Measurements from ENCODE around the gene PTK6. TPM values are rescaled to one million over a fixed set of nuclear protein-coding genes. Genes with fewer than 3 reads are reported as not detected.

The PTK6 gene
- total and polyA plus RNA-seq, 2 donors (not counting 1 experiment from before 2014, with no cell fraction given): 0.86 to 2.3 TPM

DNA sequence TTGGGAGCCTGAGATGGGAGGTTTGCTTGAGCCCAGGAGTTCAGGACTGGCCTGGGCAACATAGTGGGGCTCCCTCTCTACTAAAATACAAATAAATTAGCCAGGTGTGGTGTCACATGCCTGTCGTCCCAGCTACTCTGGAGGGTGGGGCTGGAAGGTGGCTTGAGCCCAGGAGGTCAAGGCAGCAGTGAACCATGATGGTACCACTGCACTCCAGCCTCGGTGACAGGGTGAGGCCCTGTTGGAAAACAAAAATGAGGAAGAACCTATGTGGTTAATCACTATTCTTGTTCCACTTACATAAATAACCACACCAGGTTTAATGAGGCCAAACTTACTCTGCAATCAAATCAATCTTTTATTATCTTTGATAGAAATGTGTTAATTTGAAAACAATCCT lies 11.2 kb downstream of the PTK6 start:
- no peak overlapping the region for H3K4me3 Mint-ChIP-seq
- peaks cover 14% of the 10 kb centered on the region for H3K79me2 ChIP-seq (ENCODE audit: control insufficient read depth, insufficient read depth, low read length)
- no peaks in the 10 kb centered on the region for H3K27me3 Mint-ChIP-seq
- POLR2A ChIA-PET: interaction anchor here (0.7 to 1.7 kb wide), 3 partner anchors 11 to 522 kb away, joined by 3 to 5 read pairs (median 3); partner anchors contain the start of gene PTK6
- DNase-seq: peak; percentile 15
- intact Hi-C loops (cut with micrococcal nuclease): no loop called here
- peaks cover 0 to 7% of the 10 kb centered on the region in 2 experiments for H3K36me3 ChIP-seq (replicated peaks in 1 of 2; ENCODE audit: control extremely low read depth in 1 of 2, control insufficient read depth in 1 of 2, extremely low read depth in 1 of 2, insufficient read depth in 2 of 2, low read length in 1 of 2)
- peaks cover 28% of the 10 kb centered on the region for H4K20me1 ChIP-seq (ENCODE audit: control insufficient read depth, insufficient read depth, low read length, poor library complexity, severe bottlenecking)
- H3K4me1 Mint-ChIP-seq: peaks cover 38% of the 10 kb centered on the region
- peaks cover 0 to 14% (median 4%) of the 10 kb centered on the region in 3 donors for H3K9me3 ChIP-seq (ENCODE audit: control extremely low read depth in 1 of 3, control insufficient read depth in 2 of 3, insufficient read depth in 1 of 3, low read length in 2 of 3)
- no peak for TF ChIP-seq EZH2 (IDR thresholded peaks at IDR 0.05; ENCODE audit: borderline replicate concordance, insufficient read depth, low read depth, low read length, poor library complexity, severe bottlenecking)
- TF ChIP-seq, protein P1, sequence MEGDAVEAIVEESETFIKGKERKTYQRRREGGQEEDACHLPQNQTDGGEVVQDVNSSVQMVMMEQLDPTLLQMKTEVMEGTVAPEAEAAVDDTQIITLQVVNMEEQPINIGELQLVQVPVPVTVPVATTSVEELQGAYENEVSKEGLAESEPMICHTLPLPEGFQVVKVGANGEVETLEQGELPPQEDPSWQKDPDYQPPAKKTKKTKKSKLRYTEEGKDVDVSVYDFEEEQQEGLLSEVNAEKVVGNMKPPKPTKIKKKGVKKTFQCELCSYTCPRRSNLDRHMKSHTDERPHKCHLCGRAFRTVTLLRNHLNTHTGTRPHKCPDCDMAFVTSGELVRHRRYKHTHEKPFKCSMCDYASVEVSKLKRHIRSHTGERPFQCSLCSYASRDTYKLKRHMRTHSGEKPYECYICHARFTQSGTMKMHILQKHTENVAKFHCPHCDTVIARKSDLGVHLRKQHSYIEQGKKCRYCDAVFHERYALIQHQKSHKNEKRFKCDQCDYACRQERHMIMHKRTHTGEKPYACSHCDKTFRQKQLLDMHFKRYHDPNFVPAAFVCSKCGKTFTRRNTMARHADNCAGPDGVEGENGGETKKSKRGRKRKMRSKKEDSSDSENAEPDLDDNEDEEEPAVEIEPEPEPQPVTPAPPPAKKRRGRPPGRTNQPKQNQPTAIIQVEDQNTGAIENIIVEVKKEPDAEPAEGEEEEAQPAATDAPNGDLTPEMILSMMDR (IDR thresholded peaks at IDR 0.05): no peak
- H3K27ac ChIP-seq (ENCODE audit: low read length in 2 of 2): no peak overlapping the region
- peaks cover 0 to 6% (median 0%) of the 10 kb centered on the region in 4 experiments for H3K27me3 ChIP-seq (replicated peaks in 1 of 4; ENCODE audit: control extremely low read depth in 1 of 4, control insufficient read depth in 3 of 4, insufficient read depth in 4 of 4, low read length in 3 of 4)
- H2AFZ ChIP-seq (ENCODE audit: insufficient read depth, low read depth, low read length, poor library complexity, severe bottlenecking): no peak overlapping the region
- H3K4me1 ChIP-seq (ENCODE audit: control insufficient read depth in 2 of 2, insufficient read depth in 2 of 2, low read length in 2 of 2): peaks cover 17 to 23% of the 10 kb centered on the region in 2 donors
- H3K4me3 ChIP-seq (ENCODE audit: control extremely low read depth in 1 of 5, extremely low read depth in 1 of 5, insufficient read depth in 1 of 5, low read depth in 2 of 5, low read length in 4 of 5): no peak overlapping the region
- no peak overlapping the region for H3K27ac Mint-ChIP-seq
- H3K9ac ChIP-seq (ENCODE audit: low read length): no peak overlapping the region
- no peak overlapping the region for H3K4me2 ChIP-seq (replicated peaks; ENCODE audit: low read depth, low read length, poor library complexity, severe bottlenecking)
- no CpG with 5 or more reads among the region's 2 CpGs for WGBS (ENCODE audit: insufficient coverage)
- ATAC-seq (ENCODE audit: low read depth): no peak
- CTCF ChIA-PET: interaction anchor here (0.6 kb wide), 1 partner anchor 268 kb away, joined by 5 read pairs; no protein-coding TSS in a partner anchor
- no peaks in the 10 kb centered on the region for H3K9me3 Mint-ChIP-seq (ENCODE audit: insufficient read depth)

DNA sequence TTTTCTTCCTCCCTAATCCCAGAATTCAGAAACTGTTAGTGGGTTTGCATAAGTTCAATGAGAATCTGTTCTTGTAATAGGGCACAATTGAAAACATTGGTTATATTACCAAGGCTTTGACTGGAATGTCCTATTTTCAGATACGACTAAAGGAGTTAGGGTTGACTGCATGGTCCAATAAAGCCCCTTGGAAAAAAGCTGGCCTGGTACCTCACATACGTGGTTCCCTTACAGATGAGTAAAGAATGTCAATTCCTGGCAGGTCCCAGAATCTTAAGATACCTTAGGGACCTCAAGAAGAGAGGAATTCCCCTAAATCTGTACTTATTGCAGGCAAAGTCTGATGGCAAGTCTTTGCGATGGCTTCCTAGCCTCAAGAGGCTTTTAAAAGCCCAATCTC lies 12.0 kb downstream of the PTK6 start:
- Histone ChIP-seq H3K36me3 (replicated peaks in 1 of 2; ENCODE audit: control extremely low read depth in 1 of 2, control insufficient read depth in 1 of 2, extremely low read depth in 1 of 2, insufficient read depth in 2 of 2, low read length in 1 of 2) (peaks cover 0 to 7% of the 10 kb centered on the region in 2 experiments), H3K9me3 (ENCODE audit: control extremely low read depth in 1 of 3, control insufficient read depth in 2 of 3, insufficient read depth in 1 of 3, low read length in 2 of 3) (peaks cover 0 to 14% (median 4%) of the 10 kb centered on the region in 3 donors), H3K4me1 (ENCODE audit: control insufficient read depth in 2 of 2, insufficient read depth in 2 of 2, low read length in 2 of 2) (peaks cover 17 to 23% of the 10 kb centered on the region in 2 donors), H3K4me2 (replicated peaks; ENCODE audit: low read depth, low read length, poor library complexity, severe bottlenecking) (no peak overlapping the region), H3K79me2 (ENCODE audit: control insufficient read depth, insufficient read depth, low read length) (peaks cover 15% of the 10 kb centered on the region), H3K9ac (ENCODE audit: low read length) (no peak overlapping the region), H3K27ac (ENCODE audit: low read length in 2 of 2) (no peak overlapping the region), H4K20me1 (ENCODE audit: control insufficient read depth, insufficient read depth, low read length, poor library complexity, severe bottlenecking) (peaks cover 29% of the 10 kb centered on the region), H2AFZ (ENCODE audit: insufficient read depth, low read depth, low read length, poor library complexity, severe bottlenecking) (no peak overlapping the region), H3K27me3 (replicated peaks in 1 of 4; ENCODE audit: control extremely low read depth in 1 of 4, control insufficient read depth in 3 of 4, insufficient read depth in 4 of 4, low read length in 3 of 4) (peaks cover 0 to 6% (median 0%) of the 10 kb centered on the region in 4 experiments), H3K4me3 (ENCODE audit: control extremely low read depth in 1 of 5, extremely low read depth in 1 of 5, insufficient read depth in 1 of 5, low read depth in 2 of 5, low read length in 4 of 5) (no peak overlapping the region)
- no peaks in the 10 kb centered on the region for H3K9me3 Mint-ChIP-seq (ENCODE audit: insufficient read depth)
- H3K4me3 Mint-ChIP-seq: no peak overlapping the region
- DNase-seq (peak; percentile 13), ATAC-seq (ENCODE audit: low read depth) (no peak)
- intact Hi-C loops (cut with micrococcal nuclease): no loop called here
- 69% methylated on average over 2 of the region's 3 CpGs for WGBS (ENCODE audit: insufficient coverage)
- H3K4me1 Mint-ChIP-seq: peaks cover 38% of the 10 kb centered on the region
- POLR2A ChIA-PET: interaction anchor here (0.7 to 1.7 kb wide), 2 partner anchors 12 to 1004 kb away, joined by 4 to 5 read pairs; partner anchors contain the start of gene PTK6
- CTCF ChIA-PET: no interaction called here
- no peak overlapping the region for H3K27ac Mint-ChIP-seq
- TF ChIP-seq EZH2 (IDR thresholded peaks at IDR 0.05; ENCODE audit: borderline replicate concordance, insufficient read depth, low read depth, low read length, poor library complexity, severe bottlenecking): no peak
- TF ChIP-seq, protein P1 (IDR thresholded peaks at IDR 0.05): no peak
- H3K27me3 Mint-ChIP-seq: no peaks in the 10 kb centered on the region
